Right lobe of liver (tissue), 6 donors: Measurements from ENCODE around the gene SPON2. TPM values are rescaled to one million over a fixed set of nuclear protein-coding genes. Genes with fewer than 3 reads are reported as not detected.

ENCODE experiments used
- ATAC-seq, 4 donors: fragments of 200-7000 bp; cut with Tn5 transposase; one replicate each; pipeline ENCODE4 v1.9.1; 2020; ENCODE audit warnings: mild to moderate bottlenecking in 4 of 4, moderate library complexity in 4 of 4
- DNase-seq, 3 donors: peaks; one replicate each; pipeline ENCODE4 v3.0.0-alpha.2; 2020
- H3K27ac ChIP-seq, 3 donors: fragments of 200-600 bp; one replicate each; pipeline ENCODE4 v1.8.0; 2022
- H3K27me3 ChIP-seq, 2 donors: fragments of 200-600 bp; one replicate each; pipeline ENCODE4 v1.8.0; 2022
- H3K36me3 ChIP-seq, 4 donors: fragments of 200-600 bp; sonication (generic) in 1 of 4; one replicate each; pipeline versions ENCODE4 v1.5.1 to v1.8.0; 2017 to 2022; ENCODE audit warnings: control low read depth in 1 of 4
- H3K4me1 ChIP-seq, 4 donors: fragments of 200-600 bp; sonication (generic) in 1 of 4; one replicate each; pipeline versions ENCODE4 v1.5.1 to v1.8.0; 2017 to 2022; ENCODE audit warnings: control low read depth in 1 of 4
- H3K4me3 ChIP-seq, 3 donors: fragments of 200-600 bp; one replicate each; pipeline ENCODE4 v1.8.0; 2022
- H3K9me3 ChIP-seq, 4 donors: fragments of 200-600 bp; sonication (generic) in 1 of 4; one replicate each; pipeline versions ENCODE4 v1.5.1 to v1.8.0; 2017 to 2022; ENCODE audit warnings: control low read depth in 1 of 4
- POLR2A ChIP-seq: fragments of 450-650 bp; IDR thresholded peaks from one replicate; pipeline ENCODE4 v1.6.1; 2017; ENCODE audit warnings: antibody characterized with exemption, mild to moderate bottlenecking
- WGBS: methylation state at CpG from one replicate; pipeline ENCODE4 v1.1.6; 2018; ENCODE audit warnings: low coverage, low lambda C conversion rate; ENCODE audit not compliant: insufficient coverage; ENCODE audit errors: missing lambda C conversion rate; 5-methylcytosine and 5-hydroxymethylcytosine counted together
- intact Hi-C, 2 donors: fragments of 100-400 bp; cut with DNase I; formaldehyde crosslinking; loops; one replicate each; pipeline versions ENCODE4 v1.11.2 to v1.14.1; 2022
- total RNA-seq, 6 experiments: library from RNA; depleted of rRNA in 2 of 6; stranded (reverse); fragments of >200 nt in 2 of 6; fragmentation: NEBNext Ultra II Directional in 3 of 6; extraction: Animal tissue kit (Norgen Biotek cat#: 25700) in 3 of 6; gene quantifications; one replicate each; pipeline versions ENCODE4 v1.1.0 to v1.2.4, GENCODE V29; 2016 to 2023
- TF ChIP-seq, protein P1 (sequence below), 4 donors: fragments of 200-600 bp in 3 of 4; fragments of 450-650 bp in 1 of 4; IDR thresholded peaks; one replicate each; pipeline versions ENCODE4 v1.5.1 to v1.8.0; 2016 to 2022; ENCODE audit warnings: antibody characterized with exemption in 4 of 4, mild to moderate bottlenecking in 2 of 4
- donor health status: DM: no; HTN: yes; CAD: no.
- donor health status: DM: no; HTN: no; CAD: no.
- donor health status: DM: no; HTN: no; CAD: no.
- donor health status: DM: no; HTN: yes; CAD: no.
- donor health status: DM: no; HTN: yes; CAD: no.

The SPON2 gene
- total RNA-seq, 6 experiments from 2014 or later: 41.9 to 138 (median 99.9) TPM

DNA sequence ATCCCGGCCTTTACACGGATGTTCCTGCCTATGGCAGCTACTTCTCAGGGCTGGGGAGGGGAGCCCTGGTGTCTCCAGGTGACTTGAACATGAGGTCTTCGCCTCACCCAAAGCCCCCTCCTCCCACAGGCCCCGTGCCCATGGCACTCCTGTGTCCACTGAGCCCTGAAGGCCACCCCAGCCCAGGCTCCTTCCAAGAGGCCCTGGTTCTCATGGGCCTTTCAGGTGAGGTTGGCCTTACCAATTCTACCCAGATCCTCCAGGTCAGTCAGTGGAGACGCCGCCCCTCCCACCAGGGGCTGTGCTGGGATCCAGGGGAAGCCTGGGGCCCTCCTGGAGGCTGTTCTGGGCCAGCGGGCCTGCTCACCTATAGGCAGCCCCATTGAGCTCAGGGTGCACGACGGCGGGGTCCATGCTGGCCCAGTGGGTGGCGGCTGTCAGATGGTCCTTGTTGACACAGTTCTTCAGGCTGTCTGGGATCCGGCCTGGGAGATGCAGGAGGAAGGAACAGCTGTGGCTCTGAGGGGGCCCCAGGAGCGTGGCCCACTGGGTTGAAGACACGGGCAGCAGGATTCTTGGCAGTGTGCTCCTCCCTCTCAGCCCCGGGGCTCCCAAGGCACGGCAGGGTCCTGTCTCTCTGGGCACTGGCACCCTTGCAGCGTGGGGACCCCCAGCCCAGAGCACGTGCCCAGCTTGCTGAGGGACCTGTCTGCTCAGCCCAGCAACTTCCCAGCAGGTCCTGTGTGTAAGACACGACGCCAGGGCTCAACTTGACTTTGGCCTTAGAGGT is 40.4 kb upstream of the SPON2 start:
- no peaks in the 10 kb centered on the region for H3K9me3 ChIP-seq
- WGBS: 80% methylated on average over 1 of the region's 20 CpGs
- ATAC-seq (no peak), DNase-seq (peak in 2 of 3 donors; percentile 16 to 44)
- H3K27ac ChIP-seq: no peak overlapping the region
- no peak overlapping the region for H3K4me3 ChIP-seq
- H3K4me1 ChIP-seq: peaks cover 0 to 11% (median 4%) of the 10 kb centered on the region in 4 donors
- TF ChIP-seq, protein P1, sequence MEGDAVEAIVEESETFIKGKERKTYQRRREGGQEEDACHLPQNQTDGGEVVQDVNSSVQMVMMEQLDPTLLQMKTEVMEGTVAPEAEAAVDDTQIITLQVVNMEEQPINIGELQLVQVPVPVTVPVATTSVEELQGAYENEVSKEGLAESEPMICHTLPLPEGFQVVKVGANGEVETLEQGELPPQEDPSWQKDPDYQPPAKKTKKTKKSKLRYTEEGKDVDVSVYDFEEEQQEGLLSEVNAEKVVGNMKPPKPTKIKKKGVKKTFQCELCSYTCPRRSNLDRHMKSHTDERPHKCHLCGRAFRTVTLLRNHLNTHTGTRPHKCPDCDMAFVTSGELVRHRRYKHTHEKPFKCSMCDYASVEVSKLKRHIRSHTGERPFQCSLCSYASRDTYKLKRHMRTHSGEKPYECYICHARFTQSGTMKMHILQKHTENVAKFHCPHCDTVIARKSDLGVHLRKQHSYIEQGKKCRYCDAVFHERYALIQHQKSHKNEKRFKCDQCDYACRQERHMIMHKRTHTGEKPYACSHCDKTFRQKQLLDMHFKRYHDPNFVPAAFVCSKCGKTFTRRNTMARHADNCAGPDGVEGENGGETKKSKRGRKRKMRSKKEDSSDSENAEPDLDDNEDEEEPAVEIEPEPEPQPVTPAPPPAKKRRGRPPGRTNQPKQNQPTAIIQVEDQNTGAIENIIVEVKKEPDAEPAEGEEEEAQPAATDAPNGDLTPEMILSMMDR (IDR thresholded peaks at IDR 0.05): no peak
- no peak for TF ChIP-seq POLR2A
- intact Hi-C loops: no loop called here
- no peaks in the 10 kb centered on the region for H3K27me3 ChIP-seq
- peaks cover 0 to 63% (median 24%) of the 10 kb centered on the region in 4 donors for H3K36me3 ChIP-seq

DNA sequence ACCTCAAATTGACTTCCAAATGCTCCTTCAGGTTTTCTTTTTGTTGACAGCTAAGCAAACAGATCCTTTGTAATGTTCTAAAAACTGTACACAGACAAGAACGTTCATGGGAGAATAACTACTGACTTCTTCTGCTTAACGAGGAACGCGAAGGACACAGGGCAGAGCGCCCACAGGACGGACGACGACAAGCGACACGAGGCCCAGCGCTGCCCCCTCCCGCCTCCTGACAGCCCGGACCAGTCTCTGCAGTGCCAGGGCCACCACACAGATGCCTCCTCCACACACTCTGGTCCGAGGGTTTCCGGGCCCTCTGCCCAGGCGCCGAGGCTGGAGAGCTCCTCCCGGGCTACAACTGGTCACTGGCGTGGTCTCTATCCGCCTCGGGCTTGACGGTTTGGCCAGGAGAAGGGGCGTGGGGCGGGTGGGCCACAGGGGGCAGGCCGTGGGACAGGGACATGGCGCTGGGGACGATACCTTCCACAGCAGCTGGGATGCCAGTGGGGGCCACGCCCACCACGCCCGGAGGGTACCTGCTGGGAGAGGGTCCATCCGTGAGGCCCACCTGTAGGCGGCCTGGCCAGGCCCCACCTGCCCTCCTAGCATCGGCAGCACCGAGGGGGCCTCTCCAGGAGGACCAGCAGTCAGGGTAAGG is 39.6 kb upstream of the SPON2 start:
- DNase-seq: peak in 2 of 3 donors; percentile 19 to 51

DNA sequence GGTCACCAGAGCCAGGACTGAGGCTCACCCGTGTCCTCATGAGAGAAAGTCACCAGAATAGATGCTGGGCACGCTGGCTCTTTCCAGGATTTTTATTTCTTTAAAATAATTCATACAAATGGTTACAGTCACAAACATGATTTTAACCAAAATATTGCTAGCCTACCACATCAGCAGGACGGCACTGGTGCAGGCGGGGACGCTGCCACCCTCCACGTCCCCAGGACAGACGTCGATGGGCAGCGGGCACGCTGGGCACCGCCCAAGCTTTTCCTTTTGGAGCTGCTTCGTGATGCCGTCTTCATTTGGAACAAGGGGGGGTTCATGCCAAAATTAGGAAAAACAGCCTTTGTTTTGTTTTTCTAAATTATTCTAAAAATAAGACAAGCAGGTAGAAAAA is 39.0 kb upstream of the SPON2 start:
- intact Hi-C loops: no loop called here
- H3K4me1 ChIP-seq: peaks cover 0 to 13% (median 4%) of the 10 kb centered on the region in 4 donors

More for the DNA sequence above, 39.6 kb upstream of the SPON2 start:
- Histone ChIP-seq H3K36me3 (peaks cover 0 to 56% (median 24%) of the 10 kb centered on the region in 4 donors), H3K4me1 (peaks cover 0 to 13% (median 4%) of the 10 kb centered on the region in 4 donors), H3K27me3 (no peaks in the 10 kb centered on the region), H3K9me3 (no peaks in the 10 kb centered on the region), H3K4me3 (no peak overlapping the region), H3K27ac (no peak overlapping the region)
- intact Hi-C loops: no loop called here
- TF ChIP-seq POLR2A: no peak
- TF ChIP-seq, protein P1 (IDR thresholded peaks at IDR 0.05): no peak
- no peak for ATAC-seq
- 78% methylated on average over 6 of the region's 34 CpGs for WGBS

DNA sequence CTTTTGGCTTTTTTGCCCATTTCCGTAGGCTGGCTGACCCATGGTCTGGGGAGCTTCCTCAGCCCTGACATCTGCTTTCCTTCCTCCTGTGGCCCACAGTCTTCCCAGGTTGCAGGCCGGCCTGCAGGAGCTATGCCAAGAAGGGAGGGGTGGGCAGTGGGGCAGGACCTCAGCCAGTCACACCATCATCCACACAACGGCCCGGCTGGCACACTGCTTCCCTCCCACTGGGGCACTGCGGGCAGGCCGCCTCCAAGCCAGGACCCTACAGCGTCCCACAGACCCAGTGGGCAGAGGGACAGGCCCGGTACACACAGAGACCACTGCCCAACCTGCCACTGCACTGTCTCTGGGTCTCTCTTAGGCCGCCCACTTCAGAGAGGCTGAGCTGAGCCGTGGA is 38.6 kb upstream of the SPON2 start:
- no peaks in the 10 kb centered on the region for H3K27me3 ChIP-seq
- intact Hi-C loops: no loop called here
- peak; percentile 14 to 52 (median 38) for DNase-seq
- peaks cover 0 to 13% (median 4%) of the 10 kb centered on the region in 4 donors for H3K4me1 ChIP-seq
- WGBS: no CpG with 5 or more reads among the region's 10 CpGs
- H3K27ac ChIP-seq: no peak overlapping the region
- no peaks in the 10 kb centered on the region for H3K9me3 ChIP-seq
- H3K36me3 ChIP-seq: peaks cover 0 to 53% (median 21%) of the 10 kb centered on the region in 4 donors
- H3K4me3 ChIP-seq: no peak overlapping the region
- TF ChIP-seq, protein P1 (IDR thresholded peaks at IDR 0.05): no peak
- no peak for TF ChIP-seq POLR2A
- ATAC-seq: no peak

More for the DNA sequence above, 39.0 kb upstream of the SPON2 start:
- peak in 2 of 3 donors; percentile 19 to 41 for DNase-seq
- Histone ChIP-seq H3K36me3 (peaks cover 0 to 55% (median 23%) of the 10 kb centered on the region in 4 donors), H3K27ac (no peak overlapping the region), H3K4me3 (no peak overlapping the region), H3K27me3 (no peaks in the 10 kb centered on the region), H3K9me3 (no peaks in the 10 kb centered on the region)
- WGBS: 91% methylated on average over 13 of the region's 13 CpGs
- no peak for TF ChIP-seq POLR2A
- TF ChIP-seq, protein P1 (IDR thresholded peaks at IDR 0.05): no peak
- ATAC-seq: no peak
